Parathyroid adenoma (tissue), 2 donors: ENCODE results near the gene MYEF2.

Source experiments
- H2AFZ ChIP-seq: fragments of 300-600 bp; sonication (generic); one replicate; pipeline ENCODE4 v1.7.0; 2017; ENCODE audit warnings: antibody characterized with exemption, mild to moderate bottlenecking
- H3K27ac ChIP-seq: fragments of 300-600 bp; sonication (generic); one replicate; pipeline ENCODE4 v1.7.0; 2017
- H3K27me3 ChIP-seq: fragments of 300-600 bp; sonication (generic); one replicate; pipeline ENCODE4 v1.7.0; 2017; ENCODE audit warnings: low read length; ENCODE audit not compliant: control insufficient read depth, insufficient read depth
- H3K36me3 ChIP-seq: fragments of 300-600 bp; sonication (generic); one replicate; pipeline ENCODE4 v1.7.0; 2017; ENCODE audit warnings: low read length; ENCODE audit not compliant: control insufficient read depth, insufficient read depth
- H3K4me1 ChIP-seq: fragments of 300-600 bp; sonication (generic); one replicate; pipeline ENCODE4 v1.7.0; 2017; ENCODE audit warnings: control low read depth
- H3K4me2 ChIP-seq: fragments of 300-600 bp; sonication (generic); one replicate; pipeline ENCODE4 v1.7.0; 2017; ENCODE audit warnings: low read length
- H3K4me3 ChIP-seq: fragments of 300-600 bp; sonication (generic); one replicate; pipeline ENCODE4 v1.7.0; 2017; ENCODE audit warnings: low read depth, low read length
- H3K79me2 ChIP-seq: fragments of 300-600 bp; sonication (generic); one replicate; pipeline ENCODE4 v1.7.0; 2017; ENCODE audit warnings: control low read depth
- H3K9ac ChIP-seq: fragments of 300-600 bp; sonication (generic); one replicate; pipeline ENCODE4 v1.7.0; 2017; ENCODE audit warnings: mild to moderate bottlenecking
- H3K9me3 ChIP-seq: fragments of 300-600 bp; sonication (generic); one replicate; pipeline ENCODE4 v1.7.0; 2017; ENCODE audit warnings: low read length; ENCODE audit not compliant: control insufficient read depth
- CTCF ChIP-seq: fragments of 300-600 bp; sonication (generic); IDR thresholded peaks from one replicate; pipeline ENCODE4 v1.7.0; 2017; ENCODE audit warnings: antibody characterized with exemption, mild to moderate bottlenecking
- donor health status: primary hyperparathyroidism.

The MYEF2 gene

DNA sequence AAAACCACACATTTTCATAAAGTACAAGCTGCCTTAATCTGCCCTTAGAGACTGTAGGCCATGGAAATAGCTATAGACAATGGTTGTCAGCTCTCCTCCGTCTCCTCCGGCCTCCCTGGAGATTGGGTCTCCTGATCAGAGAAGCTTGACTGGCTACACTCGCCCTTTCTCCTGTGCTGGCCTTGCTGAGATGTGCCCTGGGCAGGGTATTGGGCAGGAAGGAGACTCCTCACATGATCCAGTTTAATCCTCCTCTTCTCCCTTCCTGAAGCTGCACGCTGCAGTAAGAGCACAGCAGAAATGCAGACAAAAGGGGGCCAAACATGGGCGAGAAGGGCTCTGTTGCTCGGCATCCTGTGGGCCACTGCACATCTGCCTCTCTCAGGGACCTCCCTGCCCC is 57.4 kb downstream of the MYEF2 start, which contains the start of gene SLC24A5:
Gene SLC24A5 (plus strand): TSS at position 246 of the 400 bp plus-strand sequence. CDS start 55 bp downstream, at position 301.
- no peaks in the 10 kb centered on the region for H3K79me2 ChIP-seq
- no peak within 1 kb of the TSS for H3K27ac ChIP-seq
- H3K4me3 ChIP-seq: no peak within 1 kb of the TSS
- no peak within 1 kb of the TSS for H2AFZ ChIP-seq
- H3K27me3 ChIP-seq: no peaks in the 10 kb centered on the region
- H3K36me3 ChIP-seq: no peaks in the 10 kb centered on the region
- TF ChIP-seq CTCF: no peak
- H3K4me2 ChIP-seq: no peak within 1 kb of the TSS
- H3K4me1 ChIP-seq: no peaks in the 10 kb centered on the region
- no peak within 1 kb of the TSS for H3K9ac ChIP-seq
- H3K9me3 ChIP-seq: no peaks in the 10 kb centered on the region

DNA sequence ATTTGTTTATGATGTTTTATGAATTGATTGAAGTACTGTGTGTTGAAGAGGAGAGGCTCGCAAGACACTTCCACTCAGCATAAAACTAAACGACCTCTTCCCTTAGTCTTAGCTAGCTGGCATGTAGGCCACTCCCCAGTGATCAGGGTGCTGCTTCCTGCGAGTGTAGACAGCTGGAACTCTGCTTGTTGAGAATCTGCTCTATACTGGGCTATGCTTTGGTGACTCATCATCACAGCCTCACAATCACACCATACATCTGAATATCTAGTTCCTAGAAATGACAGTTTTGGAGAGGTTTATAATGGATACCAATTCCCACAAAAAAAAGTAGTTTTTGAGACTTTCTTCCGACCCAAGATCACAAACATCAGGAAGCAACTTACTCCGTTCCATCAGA is 58.8 kb downstream of the MYEF2 start:
- H3K27ac ChIP-seq: no peak overlapping the region
- H3K9me3 ChIP-seq: no peaks in the 10 kb centered on the region
- H3K36me3 ChIP-seq: no peaks in the 10 kb centered on the region
- H3K79me2 ChIP-seq: no peaks in the 10 kb centered on the region
- no peak for TF ChIP-seq CTCF
- H3K4me3 ChIP-seq: no peak overlapping the region
- H3K4me2 ChIP-seq: no peak overlapping the region
- H3K9ac ChIP-seq: no peak overlapping the region
- no peaks in the 10 kb centered on the region for H3K4me1 ChIP-seq
- no peak overlapping the region for H2AFZ ChIP-seq
- H3K27me3 ChIP-seq: no peaks in the 10 kb centered on the region

GRCh38 chr15:48112242-48112641 is 65.9 kb downstream of the MYEF2 start:
- H3K4me2 ChIP-seq: no peak overlapping the region
- H3K27ac ChIP-seq: no peak overlapping the region
- no peaks in the 10 kb centered on the region for H3K27me3 ChIP-seq
- no peak overlapping the region for H2AFZ ChIP-seq
- no peak overlapping the region for H3K9ac ChIP-seq
- H3K9me3 ChIP-seq: no peaks in the 10 kb centered on the region
- no peaks in the 10 kb centered on the region for H3K36me3 ChIP-seq
- H3K4me1 ChIP-seq: no peaks in the 10 kb centered on the region
- no peak overlapping the region for H3K4me3 ChIP-seq
- no peak for TF ChIP-seq CTCF
- H3K79me2 ChIP-seq: no peaks in the 10 kb centered on the region

DNA sequence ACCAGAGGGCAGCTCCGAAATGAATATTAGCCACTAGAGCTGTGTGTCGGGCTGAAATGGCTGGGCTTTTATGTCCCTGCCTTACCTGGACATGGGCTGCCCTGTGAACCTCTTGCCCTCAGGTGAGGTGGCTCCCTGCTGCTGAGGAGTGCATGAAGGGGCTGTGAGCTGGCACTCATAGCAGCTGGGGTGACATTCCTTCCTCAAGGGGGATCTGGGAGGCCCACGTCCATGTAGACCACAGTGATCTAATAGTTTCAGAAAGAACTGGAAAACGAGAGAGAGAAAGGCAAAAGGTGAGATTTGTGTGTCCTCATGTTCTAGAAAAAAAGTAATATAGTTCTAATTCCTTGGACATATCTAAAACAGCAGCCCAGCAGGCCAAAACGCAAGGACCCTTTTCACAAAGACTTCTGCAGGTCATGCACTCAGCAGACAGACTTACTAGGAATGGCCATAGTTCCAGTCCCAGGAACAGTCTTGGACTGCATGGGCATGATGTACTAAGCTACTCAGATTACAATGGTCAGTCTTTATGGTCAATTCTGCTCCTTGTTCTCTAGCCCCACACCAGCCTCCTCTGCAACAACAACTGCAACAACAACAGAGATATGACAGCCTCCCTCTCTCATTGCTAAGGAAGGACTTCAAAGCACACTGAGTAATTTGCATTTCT is 68.1 kb downstream of the MYEF2 start:
- Histone ChIP-seq H3K27me3 (no peaks in the 10 kb centered on the region), H3K36me3 (no peaks in the 10 kb centered on the region), H3K27ac (no peak overlapping the region), H3K4me1 (no peaks in the 10 kb centered on the region), H3K79me2 (no peaks in the 10 kb centered on the region), H3K9ac (no peak overlapping the region), H3K4me2 (no peak overlapping the region), H2AFZ (no peak overlapping the region), H3K4me3 (no peak overlapping the region), H3K9me3 (no peaks in the 10 kb centered on the region)
- no peak for TF ChIP-seq CTCF

- TF ChIP-seq CTCF: no peak
- H3K9me3 ChIP-seq: no peaks in the 10 kb centered on the region
- no peaks in the 10 kb centered on the region for H3K27me3 ChIP-seq
- H3K9ac ChIP-seq: no peak overlapping the region
- no peaks in the 10 kb centered on the region for H3K79me2 ChIP-seq
- no peaks in the 10 kb centered on the region for H3K36me3 ChIP-seq
- H3K4me1 ChIP-seq: no peaks in the 10 kb centered on the region
- no peak overlapping the region for H3K27ac ChIP-seq
- H3K4me3 ChIP-seq: no peak overlapping the region
- no peak overlapping the region for H3K4me2 ChIP-seq
- H2AFZ ChIP-seq: no peak overlapping the region
These were observed 68.9 kb downstream of the MYEF2 start for GRCh38 chr15:48109212-48109611.
